ENCODE results near the gene SCARF2.

- no peak for TF ChIP-seq CTCF (IDR thresholded peaks at IDR 0.05)
- no peak for TF ChIP-seq POLR2AphosphoS5 (IDR thresholded peaks at IDR 0.05)
These were observed 13.1 kb downstream of the SCARF2 start for GRCh38 chr22:20424568-20424931.
